SH-SY5Y (cell line): ENCODE data around the gene DLX3.

Source experiments
- GATA2 ChIP-seq: IDR thresholded peaks from 2 replicates; pipeline ENCODE4 v1.6.1; 2011; ENCODE audit warnings: mild to moderate bottlenecking, low read depth, low read length
- GATA3 ChIP-seq: IDR thresholded peaks from 2 replicates; pipeline ENCODE4 v1.6.1; 2011; ENCODE audit warnings: low read depth, mild to moderate bottlenecking, low read length, moderate library complexity

DNA sequence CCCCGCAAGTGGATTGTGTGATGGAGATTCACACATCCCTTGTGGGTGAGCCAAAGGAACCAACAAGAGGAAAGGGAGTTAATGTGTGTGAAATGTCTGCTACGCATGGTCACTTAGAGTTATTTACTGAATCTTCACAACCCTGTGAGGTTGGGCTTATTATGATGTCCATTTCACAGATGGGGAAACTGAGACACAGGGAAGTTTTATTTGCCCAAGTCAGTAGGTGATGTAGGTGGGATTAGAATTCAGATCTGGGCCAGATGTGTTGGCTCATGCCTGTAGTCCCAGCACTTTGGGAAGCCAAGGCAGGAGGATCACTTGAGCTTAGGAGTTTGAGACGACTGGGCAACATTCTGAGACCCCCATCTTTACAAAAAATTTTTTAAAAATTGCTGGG is 37.7 kb downstream of the DLX3 start:
- TF ChIP-seq GATA2, result no peak
- no peak for TF ChIP-seq GATA3
